NT2/D1 (cell line): ENCODE measurements around the gene ABCC6.

Experiments used
- SUZ12 ChIP-seq: IDR thresholded peaks from 2 replicates; pipeline ENCODE4 v1.6.1; 2011; ENCODE audit not compliant: insufficient read length, insufficient read depth; ENCODE audit errors: extremely low read depth
- YY1 ChIP-seq: IDR thresholded peaks from 2 replicates; pipeline ENCODE4 v1.6.1; 2011; ENCODE audit not compliant: insufficient read length, insufficient read depth
- ZNF274 ChIP-seq: IDR thresholded peaks from 2 replicates; pipeline ENCODE4 v1.6.1; 2011; ENCODE audit warnings: mild to moderate bottlenecking, low read depth, low read length

GRCh38 chr16:16178455-16179162, 44.7 kb downstream of the ABCC6 start:
- no peak for TF ChIP-seq ZNF274
- no peak for TF ChIP-seq YY1
- no peak for TF ChIP-seq SUZ12
